Measurements from ENCODE around the gene GPSM1. TPM values are rescaled to one million over a fixed set of nuclear protein-coding genes. Genes with fewer than 3 reads are reported as not detected.

GPSM1 gene
- total RNA-seq, 1 donor: 54.8 TPM

- peak within 1 kb of the TSS; percentile 75 for H3K4me3 ChIP-seq (ENCODE audit: low read depth, low read length)
- DNase-seq (ENCODE audit: low read depth): peak; percentile 96
- peak; percentile 77 for TF ChIP-seq CTCF (IDR thresholded peaks at IDR 0.05; ENCODE audit: insufficient read depth, low read depth, low read length)
Measured at GRCh38 chr9:136363106-136363948, 36.0 kb downstream of the GPSM1 start, which contains the start of gene DNLZ. DNLZ (minus strand) TSS chr9:136363744; CDS start chr9:136363714, 30 bp downstream.

- TF ChIP-seq CTCF (IDR thresholded peaks at IDR 0.05; ENCODE audit: insufficient read depth, low read depth, low read length): no peak
- H3K4me3 ChIP-seq (ENCODE audit: low read depth, low read length): peak overlapping the region; percentile 12
- no peak for DNase-seq (ENCODE audit: low read depth)
Measured at GRCh38 chr9:136363949-136364748, 36.8 kb downstream of the GPSM1 start.

GRCh38 chr9:136364942-136365774 is 37.8 kb downstream of the GPSM1 start:
- TF ChIP-seq CTCF (IDR thresholded peaks at IDR 0.05; ENCODE audit: insufficient read depth, low read depth, low read length): no peak
- no peak for DNase-seq (ENCODE audit: low read depth)
- H3K4me3 ChIP-seq (ENCODE audit: low read depth, low read length): no peak overlapping the region

GRCh38 chr9:136365775-136366222 is 38.5 kb downstream of the GPSM1 start:
- DNase-seq (ENCODE audit: low read depth): no peak
- no peak for TF ChIP-seq CTCF (IDR thresholded peaks at IDR 0.05; ENCODE audit: insufficient read depth, low read depth, low read length)
- H3K4me3 ChIP-seq (ENCODE audit: low read depth, low read length): no peak overlapping the region

- no peak overlapping the region for H3K4me3 ChIP-seq (ENCODE audit: low read depth, low read length)
- no peak for DNase-seq (ENCODE audit: low read depth)
- no peak for TF ChIP-seq CTCF (IDR thresholded peaks at IDR 0.05; ENCODE audit: insufficient read depth, low read depth, low read length)
Measured at GRCh38 chr9:136366826-136367225, 39.5 kb downstream of the GPSM1 start.
